Measurements from ENCODE around the gene CABLES1.

Gene CABLES1

GRCh38 chr18:23194155-23194996 is 59.1 kb downstream of the CABLES1 start:
- no peak for DNase-seq (ENCODE audit: low read depth in 2 of 2)

GRCh38 chr18:23194997-23195957 is 60.0 kb downstream of the CABLES1 start:
- no peak for DNase-seq (ENCODE audit: low read depth in 2 of 2)

GRCh38 chr18:23196119-23197007 is 61.1 kb downstream of the CABLES1 start:
- DNase-seq (ENCODE audit: low read depth in 2 of 2) = no peak

- DNase-seq (ENCODE audit: low read depth in 2 of 2) = no peak
Measured at GRCh38 chr18:23198217-23198845, 63.0 kb downstream of the CABLES1 start.

- no peak for DNase-seq (ENCODE audit: low read depth in 2 of 2)
Measured at GRCh38 chr18:23200756-23201155, 65.5 kb downstream of the CABLES1 start.

- no peak for DNase-seq (ENCODE audit: low read depth in 2 of 2)
Measured at GRCh38 chr18:23201741-23202140, 66.5 kb downstream of the CABLES1 start.

DNA sequence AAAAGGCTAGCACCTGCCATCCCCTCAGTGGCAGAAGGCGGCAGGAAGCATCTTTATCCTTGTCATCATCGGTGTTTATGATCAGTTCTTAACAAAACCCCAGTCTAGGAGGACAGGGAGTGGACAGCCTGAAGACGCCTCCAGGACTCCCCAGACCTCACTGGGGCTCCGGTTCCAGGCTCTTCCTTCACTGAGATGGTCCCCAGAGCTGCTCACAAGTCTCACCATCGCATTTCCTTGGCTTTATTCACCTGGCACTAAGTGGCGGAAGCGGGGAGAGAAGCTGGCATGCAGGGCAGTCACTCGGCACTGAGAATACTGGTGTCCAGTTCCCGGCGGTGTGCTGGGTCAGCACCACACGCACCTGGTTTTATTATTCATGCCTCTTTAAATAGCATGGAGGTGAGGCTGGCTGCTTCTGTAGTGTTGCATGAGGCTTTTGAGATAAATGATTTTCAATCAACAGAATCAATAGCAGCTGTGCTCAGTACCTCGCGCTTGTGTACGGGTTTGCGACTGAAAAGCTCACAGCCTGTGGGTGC is 68.7 kb downstream of the CABLES1 start:
- no peak for DNase-seq (ENCODE audit: low read depth in 2 of 2)

GRCh38 chr18:23204589-23205235 is 69.4 kb downstream of the CABLES1 start:
- no peak for DNase-seq (ENCODE audit: low read depth in 2 of 2)

- DNase-seq (ENCODE audit: low read depth in 2 of 2) = no peak
Measured at GRCh38 chr18:23205980-23206379, 70.7 kb downstream of the CABLES1 start.

- no peak for DNase-seq (ENCODE audit: low read depth in 2 of 2)
Measured at GRCh38 chr18:23207191-23207955, 72.1 kb downstream of the CABLES1 start.

GRCh38 chr18:23207994-23208393 is 72.7 kb downstream of the CABLES1 start:
- DNase-seq (ENCODE audit: low read depth in 2 of 2) = no peak

DNA sequence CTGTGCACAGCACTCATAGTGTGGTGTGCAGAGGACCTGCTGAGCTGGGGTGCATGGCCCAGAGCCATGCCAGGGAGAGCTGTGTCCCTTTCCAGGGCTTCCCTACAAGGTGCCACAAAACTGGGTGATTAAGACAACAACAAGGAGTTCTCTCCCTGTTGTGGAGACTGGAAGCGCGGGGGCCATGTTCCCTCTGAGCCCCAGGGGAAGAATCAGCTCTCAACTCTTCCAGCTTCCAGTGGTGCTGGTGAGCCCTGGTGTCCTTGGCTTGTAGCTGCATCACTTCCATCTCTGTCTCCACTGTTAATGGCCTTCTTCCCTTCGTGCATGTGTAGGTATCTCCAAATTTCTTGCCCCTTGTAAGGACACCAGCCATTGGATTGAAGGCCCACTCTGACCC is 73.3 kb downstream of the CABLES1 start:
- no peak for DNase-seq (ENCODE audit: low read depth in 2 of 2)

DNA sequence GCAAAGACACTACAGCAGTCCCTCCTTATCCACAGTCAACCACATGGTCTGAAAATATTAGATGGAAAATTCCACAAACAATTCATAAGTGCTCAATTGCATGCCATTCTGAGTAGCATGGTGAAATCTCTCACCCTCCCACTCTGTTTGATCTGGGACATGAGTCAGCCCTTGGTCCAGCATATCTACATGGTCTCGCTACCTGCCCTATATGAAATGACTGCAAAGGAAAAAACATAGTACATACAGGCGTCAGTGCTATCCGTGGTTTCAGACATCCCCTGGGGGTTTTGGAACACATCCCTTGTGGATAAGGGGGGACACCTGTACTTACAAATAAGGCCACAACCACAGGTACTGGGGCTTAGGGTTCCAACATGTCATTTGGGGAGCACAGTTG is 73.7 kb downstream of the CABLES1 start:
- DNase-seq (ENCODE audit: low read depth in 2 of 2) = no peak

DNA sequence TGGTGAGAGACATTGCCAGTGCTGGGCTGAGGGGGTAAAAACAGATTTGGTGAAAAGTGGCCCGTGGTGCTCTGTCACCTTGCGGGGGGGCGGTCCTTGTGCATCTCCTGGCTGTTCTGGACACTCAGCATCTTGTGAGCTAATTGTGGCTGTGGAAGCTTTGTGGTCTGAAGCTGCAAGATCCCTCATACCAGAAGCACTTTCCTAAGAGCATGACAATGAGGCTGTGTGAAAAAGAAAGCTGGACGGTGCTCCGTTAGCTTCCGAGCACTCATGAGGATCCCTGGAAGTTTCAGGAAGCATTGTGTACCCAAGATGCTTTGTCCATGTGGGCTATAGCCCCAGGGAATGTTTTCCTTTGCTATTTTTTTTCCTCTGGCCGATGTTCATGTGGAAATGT is 74.5 kb downstream of the CABLES1 start:
- no peak for DNase-seq (ENCODE audit: low read depth in 2 of 2)

DNA sequence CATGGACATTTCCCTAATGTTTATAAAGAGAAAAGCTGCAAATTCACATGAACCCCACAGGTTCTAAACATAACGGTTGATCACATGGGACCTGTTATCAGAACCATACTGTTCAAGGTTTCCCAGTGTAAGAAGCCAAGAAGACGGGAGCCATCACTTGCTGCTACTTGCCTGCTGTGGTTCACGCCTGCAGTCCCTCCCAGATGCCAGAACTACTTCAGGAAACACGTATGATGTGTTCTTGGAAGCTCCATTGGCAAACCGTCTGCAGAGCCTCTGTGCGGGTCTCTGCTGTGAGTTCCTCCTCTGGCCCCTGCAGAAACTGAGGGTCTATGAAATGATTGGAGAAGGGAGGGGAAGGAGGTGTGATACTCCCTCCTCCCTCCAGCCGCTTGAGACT is 75.2 kb downstream of the CABLES1 start:
- DNase-seq (ENCODE audit: low read depth in 2 of 2) = no peak

- no peak for DNase-seq (ENCODE audit: low read depth in 2 of 2)
Measured at GRCh38 chr18:23211146-23211545, 75.9 kb downstream of the CABLES1 start.

GRCh38 chr18:23212161-23212560 is 76.9 kb downstream of the CABLES1 start:
- DNase-seq (ENCODE audit: low read depth in 2 of 2) = no peak

GRCh38 chr18:23213200-23213599 is 77.9 kb downstream of the CABLES1 start:
- DNase-seq (ENCODE audit: low read depth in 2 of 2) = no peak

DNA sequence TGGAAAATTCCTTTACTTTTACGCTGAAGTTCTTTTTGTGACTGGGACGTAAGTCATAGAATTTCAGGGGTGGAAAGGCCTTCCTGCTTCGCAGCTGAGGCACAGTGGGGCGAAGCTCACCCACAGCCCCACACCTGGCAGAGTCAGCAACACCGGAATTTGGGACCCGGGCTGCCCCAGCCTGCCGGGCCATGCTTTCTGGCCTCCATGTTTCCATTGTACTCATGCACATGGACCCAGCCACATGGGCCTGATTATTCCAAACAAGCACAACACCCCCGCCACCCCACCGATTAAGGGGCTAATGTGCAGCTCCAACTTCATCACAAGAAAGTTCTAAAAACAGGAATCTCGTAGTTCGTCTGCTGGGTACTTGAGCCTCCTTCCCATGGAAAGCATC is 82.5 kb downstream of the CABLES1 start:
- DNase-seq (ENCODE audit: low read depth in 2 of 2) = no peak

DNA sequence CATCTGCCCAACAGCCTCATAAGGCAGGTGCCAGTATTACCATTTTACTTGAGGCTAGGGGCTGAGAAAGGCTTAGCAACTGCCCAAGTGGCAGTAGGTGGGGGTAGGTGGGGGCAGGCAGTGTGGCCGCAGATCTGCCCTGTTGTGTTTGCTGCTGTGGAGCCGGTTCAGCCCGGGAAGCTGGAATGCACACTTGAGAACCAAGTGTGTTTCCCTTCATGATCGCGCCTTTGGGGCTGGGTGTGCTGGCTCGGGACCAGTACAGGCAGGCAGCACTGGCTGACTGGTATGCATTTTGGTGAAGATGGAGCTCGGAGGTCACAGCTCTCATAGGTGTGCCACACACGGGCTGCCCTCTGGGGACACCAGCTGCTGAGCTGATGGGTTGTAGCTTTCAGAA is 85.1 kb downstream of the CABLES1 start:
- DNase-seq (ENCODE audit: low read depth in 2 of 2) = no peak

All from activated CD8-positive, alpha-beta memory T cell treated with anti-CD3 and anti-CD28 coated beads for 4 hours (primary cell).